HCT116 (cell line): ENCODE measurements around the gene HNF1B. TPM values are rescaled to one million over a fixed set of nuclear protein-coding genes. Genes with fewer than 3 reads are reported as not detected.

Source experiments
- ATAC-seq: fragments of 200-7000 bp; cut with Tn5 transposase; 2 replicates; pipeline ENCODE4 v1.9.1; 2020; ENCODE audit warnings: mild to moderate bottlenecking, moderate library complexity
- BruUV-seq: library from RNA; stranded (reverse); fragments of 400-500 nt; replicated peaks from 2 replicates; lab custom pipeline; 2021; lab: Mats Ljungman, UMichigan
- CTCF ChIA-PET: fragments of 300-600 bp; sonication (Branson Sonifier 250); formaldehyde crosslinking; loops from one replicate; lab custom pipeline; 2021; ENCODE audit warnings: antibody characterized with exemption; lab: Charles Lee
- POLR2A ChIA-PET: fragments of 300-600, 350-600 bp; sonication (Branson Sonifier 250); formaldehyde crosslinking; loops from one replicate; lab custom pipeline; 2021; ENCODE audit warnings: antibody characterized with exemption; lab: Charles Lee
- RAD21 ChIA-PET, 2 experiments: fragments of 300-600 bp; sonication (Branson Sonifier 250); formaldehyde crosslinking; loops; one replicate each; lab custom pipeline; 2023; ENCODE audit warnings: low total read pairs in 2 of 2; ENCODE audit not compliant: uncharacterized antibody in 2 of 2, unreplicated experiment in 2 of 2, low non-redundant PET in 1 of 2; lab: Charles Lee
- DNase-seq: peaks from one replicate; pipeline ENCODE4 v3.0.0-alpha.2; 2010; ENCODE audit warnings: low read depth, low spot score
- H2AFZ ChIP-seq: fragments of 200-600 bp; shearing (Covaris generic), sonication (generic); 2 replicates; pipeline ENCODE4 v1.6.1; 2017; ENCODE audit warnings: low read depth, mixed run types, mixed read lengths, antibody characterized with exemption, low read length; ENCODE audit not compliant: poor library complexity, severe bottlenecking
- H3K27ac ChIP-seq: 2 replicates; pipeline ENCODE4 v1.5.1; 2012; ENCODE audit warnings: low read depth, low read length
- H3K27me3 ChIP-seq: fragments of 200-600 bp; sonication (generic); 2 replicates; pipeline ENCODE4 v1.6.1; 2016; ENCODE audit warnings: mixed run types, low read length, mixed read lengths; ENCODE audit not compliant: insufficient read depth
- H3K36me3 ChIP-seq, 2 experiments: fragments of 200-500 bp in 1 of 2; fragments of 200-600 bp in 1 of 2; sonication (Bioruptor generic) in 1 of 2; sonication (generic) in 1 of 2; 2 replicates each; pipeline versions ENCODE4 v1.5.1 to v1.6.1; 2014 to 2016; ENCODE audit warnings: low read length in 2 of 2, inconsistent platforms in 1 of 2, mixed read lengths in 1 of 2, mixed run types in 1 of 2; ENCODE audit not compliant: insufficient read depth in 2 of 2, control insufficient read depth in 1 of 2
- H3K4me1 ChIP-seq, 2 experiments: fragments of 200-600 bp in 1 of 2; sonication (generic) in 1 of 2; 2 replicates each; pipeline versions ENCODE4 v1.5.1 to v1.6.1; 2012 to 2017; ENCODE audit warnings: low read length in 2 of 2, inconsistent platforms in 1 of 2, mild to moderate bottlenecking in 1 of 2, mixed read lengths in 1 of 2, mixed run types in 1 of 2, moderate library complexity in 1 of 2; ENCODE audit not compliant: insufficient read depth in 2 of 2, control insufficient read depth in 1 of 2
- H3K4me2 ChIP-seq: fragments of 200-600 bp; sonication (generic); 2 replicates; pipeline ENCODE4 v1.6.1; 2017; ENCODE audit warnings: mixed run types, low read length, mixed read lengths
- H3K4me3 ChIP-seq, 2 experiments: fragments of 200-600 bp in 1 of 2; sonication (generic) in 1 of 2; replicated peaks in 1 of 2; 2 replicates each; pipeline ENCODE4 v1.5.1; 2011 to 2016; ENCODE audit warnings: low read length in 2 of 2, control low read depth in 1 of 2, low read depth in 1 of 2, mild to moderate bottlenecking in 1 of 2, mixed read lengths in 1 of 2, mixed run types in 1 of 2
- H3K79me2 ChIP-seq: fragments of 200-600 bp; sonication (generic); 2 replicates; pipeline ENCODE4 v1.6.1; 2017; ENCODE audit warnings: mild to moderate bottlenecking, mixed run types, low read length, moderate library complexity, mixed read lengths; ENCODE audit not compliant: insufficient read depth
- H3K9ac ChIP-seq: fragments of 200-600 bp; sonication (generic); 2 replicates; pipeline ENCODE4 v1.6.1; 2016; ENCODE audit warnings: low read length, mixed read lengths
- H3K9me2 ChIP-seq: fragments of 200-600 bp; sonication (generic), shearing (Covaris generic); 2 replicates; pipeline ENCODE4 v1.6.1; 2017; ENCODE audit warnings: mixed run types, mild to moderate bottlenecking, moderate library complexity; ENCODE audit not compliant: insufficient read depth
- H3K9me3 ChIP-seq, 2 experiments: fragments of 200-500 bp in 1 of 2; fragments of 200-600 bp in 1 of 2; sonication (Bioruptor generic) in 1 of 2; sonication (generic) in 1 of 2; 2 replicates each; pipeline ENCODE4 v1.6.1; 2014 to 2017; ENCODE audit warnings: low read length in 2 of 2, mixed read lengths in 2 of 2, inconsistent platforms in 1 of 2, low read depth in 1 of 2, mild to moderate bottlenecking in 1 of 2, mixed run types in 1 of 2, moderate library complexity in 1 of 2; ENCODE audit not compliant: control insufficient read depth in 1 of 2, insufficient read depth in 1 of 2
- H4K20me1 ChIP-seq: fragments of 200-600 bp; sonication (generic), shearing (Covaris generic); 2 replicates; pipeline ENCODE4 v1.6.1; 2017; ENCODE audit warnings: mixed run types, mild to moderate bottlenecking, moderate library complexity; ENCODE audit not compliant: insufficient read depth
- ATF3 ChIP-seq: IDR thresholded peaks from 2 replicates; pipeline ENCODE4 v1.6.1; 2012
- CTCF ChIP-seq, 3 experiments: fragments of 200-600 bp in 1 of 3; sonication (generic) in 1 of 3; IDR thresholded peaks in 2 of 3; conservative IDR thresholded peaks in 1 of 3; 2 replicates each; pipeline ENCODE4 v1.5.1; 2012 to 2017; ENCODE audit warnings: low read depth in 2 of 3, low read length in 2 of 3, antibody characterized with exemption in 1 of 3, borderline replicate concordance in 1 of 3, control low read depth in 1 of 3, mild to moderate bottlenecking in 1 of 3, mixed read lengths in 1 of 3, mixed run types in 1 of 3, moderate library complexity in 1 of 3; ENCODE audit not compliant: insufficient read depth in 1 of 3
- EGR1 ChIP-seq: IDR thresholded peaks from 2 replicates; pipeline ENCODE4 v1.6.1; 2012; ENCODE audit warnings: low read depth
- ELF1 ChIP-seq: IDR thresholded peaks from 2 replicates; pipeline ENCODE4 v1.6.1; 2012; ENCODE audit warnings: low read depth, borderline replicate concordance
- EZH2phosphoT487 ChIP-seq: fragments of 200-600 bp; IDR thresholded peaks from 2 replicates; pipeline ENCODE4 v1.6.1; 2018; ENCODE audit warnings: antibody characterized with exemption, borderline replicate concordance
- FOSL1 ChIP-seq: IDR thresholded peaks from 2 replicates; pipeline ENCODE4 v1.6.1; 2012; ENCODE audit warnings: low read depth
- JUND ChIP-seq: IDR thresholded peaks from 2 replicates; pipeline ENCODE4 v1.6.1; 2012
- POLR2AphosphoS5 ChIP-seq: IDR thresholded peaks from 2 replicates; pipeline ENCODE4 v1.6.1; 2011; ENCODE audit warnings: mild to moderate bottlenecking, low read depth, low read length, moderate library complexity
- RAD21 ChIP-seq: IDR thresholded peaks from 2 replicates; pipeline ENCODE4 v1.6.1; 2012; ENCODE audit warnings: low read depth, mild to moderate bottlenecking
- SIN3A ChIP-seq: IDR thresholded peaks from 2 replicates; pipeline ENCODE4 v1.6.1; 2012; ENCODE audit warnings: low read depth
- SP1 ChIP-seq: IDR thresholded peaks from 2 replicates; pipeline ENCODE4 v1.6.1; 2012; ENCODE audit warnings: low read depth
- TCF7L2 ChIP-seq: IDR thresholded peaks from 2 replicates; pipeline ENCODE4 v1.7.0; 2011; ENCODE audit warnings: borderline replicate concordance, inconsistent platforms; ENCODE audit not compliant: insufficient read depth, insufficient read length; ENCODE audit errors: extremely low read depth
- YY1 ChIP-seq: IDR thresholded peaks from 2 replicates; pipeline ENCODE4 v1.6.1; 2011; ENCODE audit warnings: low read length, low read depth, moderate library complexity, mild to moderate bottlenecking; ENCODE audit not compliant: insufficient replicate concordance; ENCODE audit errors: extremely low read depth
- ZBTB33 ChIP-seq: IDR thresholded peaks from 2 replicates; pipeline ENCODE4 v1.6.1; 2011; ENCODE audit warnings: mild to moderate bottlenecking, low read length, moderate library complexity; ENCODE audit not compliant: insufficient replicate concordance; ENCODE audit errors: extremely low read depth
- ZFX ChIP-seq: fragments of 450-650 bp; IDR thresholded peaks from 2 replicates; pipeline ENCODE4 v1.6.1; 2017
- ZNF274 ChIP-seq: fragments of 200-500 bp; sonication (Bioruptor generic); IDR thresholded peaks from 2 replicates; pipeline ENCODE4 v1.6.1; 2014; ENCODE audit warnings: mild to moderate bottlenecking, low read depth, low read length, inconsistent platforms
- intact Hi-C: fragments of 100-400 bp; cut with micrococcal nuclease; formaldehyde crosslinking; loops from 2 replicates; pipeline ENCODE4 v1.10.0; 2022
- total RNA-seq: library from RNA; stranded (reverse); gene quantifications from one replicate; pipeline ENCODE4 v1.2.1, GENCODE V29; 2021; ENCODE audit not compliant: unreplicated experiment

Gene HNF1B
- total RNA-seq, 1 experiment from 2014 or later, result 3.6 TPM

- H3K9me2 ChIP-seq, result no peaks in the 10 kb centered on the region
- POLR2A ChIA-PET, result no interaction called here
These were observed 66.8 kb downstream of the HNF1B start for GRCh38 chr17:37678036-37678435.

More at GRCh38 chr17:37678036-37678435, 66.8 kb downstream of the HNF1B start:
- Histone ChIP-seq H4K20me1 (no peaks in the 10 kb centered on the region), H3K27me3 (no peaks in the 10 kb centered on the region), H3K79me2 (no peaks in the 10 kb centered on the region), H3K36me3 (no peaks in the 10 kb centered on the region), H2AFZ (no peak overlapping the region), H3K27ac (no peak overlapping the region), H3K4me1 (no peaks in the 10 kb centered on the region), H3K9me3 (no peaks in the 10 kb centered on the region), H3K4me2 (no peak overlapping the region), H3K9ac (no peak overlapping the region), H3K4me3 (no peak overlapping the region)
- TF ChIP-seq EZH2phosphoT487 (no peak), RAD21 (no peak), CTCF (IDR thresholded peaks at IDR 0.05 in 2 of 3, conservative IDR thresholded peaks at IDR 0.05 in 1 of 3; ENCODE audit: borderline replicate concordance in 1 of 3, insufficient read depth in 1 of 3, low read depth in 2 of 3, low read length in 2 of 3) (no peak), ZBTB33 (no peak), ELF1 (no peak), EGR1 (no peak), FOSL1 (no peak), ATF3 (no peak), SP1 (no peak), POLR2AphosphoS5 (no peak), YY1 (no peak), ZNF274 (no peak), TCF7L2 (no peak), SIN3A (no peak), JUND (no peak), ZFX (no peak)
- no TSS peak for BruUV-seq
- ATAC-seq (no peak), DNase-seq (no peak)
- ChIA-PET CTCF (no interaction called here), RAD21 (no interaction called here)
- intact Hi-C loops, result no loop called here
